SK-N-SH treated with all-trans-retinoic acid at 6 μM for 48 hours (cell line): ENCODE measurements around the gene SLC10A3.

Experiments used
- ATAC-seq: fragments of 200-7000 bp; cut with Tn5 transposase; 3 replicates; pipeline ENCODE4 v1.9.1; 2020; ENCODE audit warnings: mild to moderate bottlenecking, moderate library complexity
- ARNTL ChIP-seq: fragments of 450-650 bp; formaldehyde crosslinking; IDR thresholded peaks from 2 replicates; pipeline ENCODE4 v1.5.0; 2020; ENCODE audit warnings: low read depth, mild to moderate bottlenecking, moderate library complexity, borderline replicate concordance
- CSDC2 ChIP-seq: fragments of 250-450 bp; sonication (Bioruptor Pico); IDR thresholded peaks from 2 replicates; pipeline ENCODE4 v1.5.0; 2020; ENCODE audit warnings: mild to moderate bottlenecking, moderate library complexity
- CSRNP3 ChIP-seq: fragments of 250-450 bp; sonication (Bioruptor Pico); IDR thresholded peaks from 2 replicates; pipeline ENCODE4 v1.5.1; 2021; ENCODE audit warnings: mild to moderate bottlenecking, moderate library complexity
- ESRRG ChIP-seq: fragments of 250-450 bp; sonication (Bioruptor Pico); IDR thresholded peaks from 2 replicates; pipeline ENCODE4 v1.6.1; 2021; ENCODE audit warnings: mild to moderate bottlenecking
- GLIS3 ChIP-seq: fragments of 250-450 bp; sonication (Bioruptor Pico); IDR thresholded peaks from 2 replicates; pipeline ENCODE4 v1.5.0; 2020; ENCODE audit warnings: mild to moderate bottlenecking, moderate library complexity
- ISL1 ChIP-seq: fragments of 250-450 bp; sonication (Bioruptor Pico); IDR thresholded peaks from 2 replicates; pipeline ENCODE4 v2.1.2; 2022; ENCODE audit warnings: mild to moderate bottlenecking, moderate library complexity
- OSR1 ChIP-seq: fragments of 250-450 bp; sonication (Bioruptor Pico); IDR thresholded peaks from 2 replicates; pipeline ENCODE4 v1.8.0; 2022; ENCODE audit warnings: moderate library complexity, mild to moderate bottlenecking, inconsistent platforms
- RARB ChIP-seq: fragments of 250-450 bp; sonication (Bioruptor Pico); IDR thresholded peaks from 2 replicates; pipeline ENCODE4 v1.8.0; 2021; ENCODE audit warnings: mild to moderate bottlenecking, moderate library complexity
- SNAI2 ChIP-seq: fragments of 250-450 bp; sonication (Bioruptor Pico); IDR thresholded peaks from 2 replicates; pipeline ENCODE4 v1.5.0; 2020; ENCODE audit warnings: mild to moderate bottlenecking, moderate library complexity
- TCF4 ChIP-seq: fragments of 250-450 bp; sonication (Bioruptor Pico); IDR thresholded peaks from 2 replicates; pipeline ENCODE4 v1.8.0; 2021; ENCODE audit warnings: mild to moderate bottlenecking, moderate library complexity, borderline replicate concordance
- TOX ChIP-seq: fragments of 250-450 bp; sonication (Bioruptor Pico); IDR thresholded peaks from 2 replicates; pipeline ENCODE4 v1.8.0; 2021; ENCODE audit warnings: mild to moderate bottlenecking, moderate library complexity, borderline replicate concordance
- TSHZ2 ChIP-seq: fragments of 250-450 bp; sonication (Bioruptor Pico); IDR thresholded peaks from 2 replicates; pipeline ENCODE4 v1.5.0; 2020; ENCODE audit warnings: mild to moderate bottlenecking, moderate library complexity
- ZC3H10 ChIP-seq: fragments of 250-450 bp; sonication (Bioruptor Pico); IDR thresholded peaks from 2 replicates; pipeline ENCODE4 v1.5.1; 2021; ENCODE audit warnings: mild to moderate bottlenecking, moderate library complexity
- ZFP3 ChIP-seq: fragments of 250-450 bp; sonication (Bioruptor Pico); IDR thresholded peaks from 2 replicates; pipeline ENCODE4 v1.5.0; 2020; ENCODE audit warnings: mild to moderate bottlenecking, moderate library complexity
- ZFP30 ChIP-seq: fragments of 450-650 bp; formaldehyde crosslinking; IDR thresholded peaks from 2 replicates; pipeline ENCODE4 v1.5.0; 2022; ENCODE audit warnings: mild to moderate bottlenecking, moderate library complexity
- ZNF565 ChIP-seq: fragments of 450-650 bp; formaldehyde crosslinking; conservative IDR thresholded peaks from 2 replicates; pipeline ENCODE4 v1.5.0; 2020; ENCODE audit warnings: low read depth, mild to moderate bottlenecking, moderate library complexity
- ZNF70 ChIP-seq: fragments of 450-650 bp; formaldehyde crosslinking; IDR thresholded peaks from 2 replicates; pipeline ENCODE4 v1.5.0; 2020; ENCODE audit warnings: mild to moderate bottlenecking, moderate library complexity
- ZNF8 ChIP-seq: fragments of 450-650 bp; formaldehyde crosslinking; IDR thresholded peaks from 2 replicates; pipeline ENCODE4 v1.5.0; 2020; ENCODE audit warnings: mild to moderate bottlenecking, moderate library complexity
- TF ChIP-seq, protein P1 (sequence below): fragments of 250-450 bp; sonication (Bioruptor Pico); IDR thresholded peaks from 2 replicates; pipeline ENCODE4 v1.5.1; 2020; ENCODE audit warnings: low read depth, mild to moderate bottlenecking, moderate library complexity
- TF ChIP-seq, protein P2 (sequence below): fragments of 250-450 bp; sonication (Bioruptor Pico); IDR thresholded peaks from 2 replicates; pipeline ENCODE4 v1.8.0; 2021; ENCODE audit warnings: low read depth, mild to moderate bottlenecking, moderate library complexity, borderline replicate concordance
- TF ChIP-seq, protein P3 (sequence below): fragments of 250-450 bp; sonication (Bioruptor Pico); IDR thresholded peaks from 2 replicates; pipeline ENCODE4 v1.8.0; 2020; ENCODE audit warnings: mild to moderate bottlenecking, moderate library complexity, borderline replicate concordance

SLC10A3 gene

DNA sequence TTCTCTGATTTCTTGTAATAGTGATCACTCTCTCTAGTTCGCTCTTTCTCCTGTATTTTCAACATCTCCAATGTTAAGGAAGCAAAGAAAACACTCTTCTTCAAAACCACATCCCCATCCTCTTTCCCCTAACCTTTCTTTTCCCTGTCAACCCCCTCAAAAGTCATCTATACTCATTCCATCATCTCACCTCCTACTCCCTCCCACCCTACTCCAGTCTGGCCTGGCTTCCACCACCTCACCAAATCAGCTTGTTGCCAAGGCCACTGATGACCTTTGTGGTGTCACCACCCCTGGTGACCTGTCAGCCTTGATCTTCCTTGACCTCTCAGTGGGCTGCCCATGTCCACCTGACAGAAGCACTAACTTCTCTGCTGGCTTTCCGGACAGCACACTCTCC is 23.3 kb upstream of the SLC10A3 start:
- ATAC-seq: no peak
- TF ChIP-seq ZC3H10 (no peak), ARNTL (CRISPR knock-in tag) (no peak), ISL1 (CRISPR knock-in tag) (no peak)
- TF ChIP-seq, protein P1, sequence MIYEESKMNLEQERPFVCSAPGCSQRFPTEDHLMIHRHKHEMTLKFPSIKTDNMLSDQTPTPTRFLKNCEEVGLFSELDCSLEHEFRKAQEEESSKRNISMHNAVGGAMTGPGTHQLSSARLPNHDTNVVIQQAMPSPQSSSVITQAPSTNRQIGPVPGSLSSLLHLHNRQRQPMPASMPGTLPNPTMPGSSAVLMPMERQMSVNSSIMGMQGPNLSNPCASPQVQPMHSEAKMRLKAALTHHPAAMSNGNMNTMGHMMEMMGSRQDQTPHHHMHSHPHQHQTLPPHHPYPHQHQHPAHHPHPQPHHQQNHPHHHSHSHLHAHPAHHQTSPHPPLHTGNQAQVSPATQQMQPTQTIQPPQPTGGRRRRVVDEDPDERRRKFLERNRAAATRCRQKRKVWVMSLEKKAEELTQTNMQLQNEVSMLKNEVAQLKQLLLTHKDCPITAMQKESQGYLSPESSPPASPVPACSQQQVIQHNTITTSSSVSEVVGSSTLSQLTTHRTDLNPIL (CRISPR knock-in tag): no peak

DNA sequence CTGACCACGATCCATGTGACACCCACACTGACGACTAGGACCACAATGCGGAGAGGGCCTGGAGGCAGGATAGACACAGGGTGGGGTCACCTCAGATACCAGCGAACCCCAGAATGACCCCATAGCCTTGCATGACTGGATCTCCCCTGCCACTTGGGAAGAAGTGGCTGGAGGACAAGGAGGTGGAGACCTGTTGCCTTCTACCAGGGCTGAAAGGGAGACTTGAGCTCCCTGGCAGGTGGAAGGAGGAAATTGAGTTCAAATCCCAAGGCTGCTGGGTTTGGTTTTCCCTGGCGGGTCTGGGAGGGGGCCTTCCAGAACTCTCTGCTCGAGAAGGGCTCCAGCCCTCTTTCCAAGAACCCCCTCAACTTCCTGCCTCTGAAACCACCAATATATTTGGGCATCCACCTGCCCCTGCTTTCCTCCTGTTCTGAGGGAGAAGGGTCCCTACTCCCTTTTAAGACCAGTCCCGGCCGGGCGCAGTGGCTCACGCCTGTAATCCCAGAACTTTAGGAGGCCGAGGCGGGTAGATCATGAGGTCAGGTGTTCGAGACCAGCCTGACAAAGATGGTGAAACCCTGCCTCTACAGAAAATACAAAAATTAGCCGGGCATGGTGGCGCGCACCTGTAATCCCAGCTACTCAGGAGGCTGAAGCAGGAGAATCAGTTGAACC is 22.6 kb upstream of the SLC10A3 start:
- ATAC-seq: no peak
- TF ChIP-seq ZFP3 (CRISPR knock-in tag): no peak
- no peak for TF ChIP-seq ARNTL (CRISPR knock-in tag)
- TF ChIP-seq CSDC2 (CRISPR knock-in tag): no peak
- no peak for TF ChIP-seq ZNF8
- no peak for TF ChIP-seq ZFP30 (CRISPR knock-in tag)
- TF ChIP-seq ZNF565: no peak
- TF ChIP-seq CSRNP3 (CRISPR knock-in tag): no peak
- TF ChIP-seq TOX (CRISPR knock-in tag): no peak
- TF ChIP-seq SNAI2: no peak
- no peak for TF ChIP-seq ZNF70 (CRISPR knock-in tag)
- TF ChIP-seq, protein P2, sequence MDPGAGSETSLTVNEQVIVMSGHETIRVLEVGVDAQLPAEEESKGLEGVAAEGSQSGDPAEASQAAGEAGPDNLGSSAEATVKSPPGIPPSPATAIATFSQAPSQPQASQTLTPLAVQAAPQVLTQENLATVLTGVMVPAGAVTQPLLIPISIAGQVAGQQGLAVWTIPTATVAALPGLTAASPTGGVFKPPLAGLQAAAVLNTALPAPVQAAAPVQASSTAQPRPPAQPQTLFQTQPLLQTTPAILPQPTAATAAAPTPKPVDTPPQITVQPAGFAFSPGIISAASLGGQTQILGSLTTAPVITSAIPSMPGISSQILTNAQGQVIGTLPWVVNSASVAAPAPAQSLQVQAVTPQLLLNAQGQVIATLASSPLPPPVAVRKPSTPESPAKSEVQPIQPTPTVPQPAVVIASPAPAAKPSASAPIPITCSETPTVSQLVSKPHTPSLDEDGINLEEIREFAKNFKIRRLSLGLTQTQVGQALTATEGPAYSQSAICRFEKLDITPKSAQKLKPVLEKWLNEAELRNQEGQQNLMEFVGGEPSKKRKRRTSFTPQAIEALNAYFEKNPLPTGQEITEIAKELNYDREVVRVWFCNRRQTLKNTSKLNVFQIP (CRISPR knock-in tag): no peak
- TF ChIP-seq ZC3H10: no peak
- no peak for TF ChIP-seq TCF4 (CRISPR knock-in tag)
- TF ChIP-seq, protein P3, sequence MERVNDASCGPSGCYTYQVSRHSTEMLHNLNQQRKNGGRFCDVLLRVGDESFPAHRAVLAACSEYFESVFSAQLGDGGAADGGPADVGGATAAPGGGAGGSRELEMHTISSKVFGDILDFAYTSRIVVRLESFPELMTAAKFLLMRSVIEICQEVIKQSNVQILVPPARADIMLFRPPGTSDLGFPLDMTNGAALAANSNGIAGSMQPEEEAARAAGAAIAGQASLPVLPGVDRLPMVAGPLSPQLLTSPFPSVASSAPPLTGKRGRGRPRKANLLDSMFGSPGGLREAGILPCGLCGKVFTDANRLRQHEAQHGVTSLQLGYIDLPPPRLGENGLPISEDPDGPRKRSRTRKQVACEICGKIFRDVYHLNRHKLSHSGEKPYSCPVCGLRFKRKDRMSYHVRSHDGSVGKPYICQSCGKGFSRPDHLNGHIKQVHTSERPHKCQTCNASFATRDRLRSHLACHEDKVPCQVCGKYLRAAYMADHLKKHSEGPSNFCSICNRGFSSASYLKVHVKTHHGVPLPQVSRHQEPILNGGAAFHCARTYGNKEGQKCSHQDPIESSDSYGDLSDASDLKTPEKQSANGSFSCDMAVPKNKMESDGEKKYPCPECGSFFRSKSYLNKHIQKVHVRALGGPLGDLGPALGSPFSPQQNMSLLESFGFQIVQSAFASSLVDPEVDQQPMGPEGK (CRISPR knock-in tag): no peak
- TF ChIP-seq ESRRG: no peak
- no peak for TF ChIP-seq ISL1 (CRISPR knock-in tag)
- no peak for TF ChIP-seq RARB (CRISPR knock-in tag)
- no peak for TF ChIP-seq OSR1 (CRISPR knock-in tag)
- TF ChIP-seq, protein P1 (CRISPR knock-in tag): no peak
- TF ChIP-seq, all 23 proteins: peak for 0

DNA sequence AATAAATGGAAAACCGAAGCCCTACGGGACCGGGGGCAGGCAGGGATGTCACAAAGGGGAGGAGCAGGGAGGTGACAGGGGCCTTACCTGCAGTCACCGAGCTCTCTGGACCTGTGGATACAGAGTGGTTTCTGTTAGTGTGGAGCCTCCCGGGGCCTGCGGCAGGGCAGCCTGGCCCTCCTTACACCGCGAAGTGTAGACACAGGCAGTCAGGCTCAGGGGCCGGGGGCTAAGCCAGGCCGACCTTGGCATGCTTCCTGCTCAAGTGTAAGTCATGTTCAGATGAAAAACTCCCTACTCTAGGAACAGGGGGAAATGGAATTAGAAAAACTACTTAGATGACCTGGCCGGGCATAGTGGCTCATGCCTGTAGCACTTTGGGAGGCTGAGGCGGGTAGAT is 21.3 kb upstream of the SLC10A3 start:
- no peak for ATAC-seq
- no peak for TF ChIP-seq TCF4 (CRISPR knock-in tag)
- TF ChIP-seq OSR1 (CRISPR knock-in tag): no peak
- TF ChIP-seq RARB (CRISPR knock-in tag): no peak
- TF ChIP-seq TSHZ2 (CRISPR knock-in tag): no peak
- TF ChIP-seq, protein P3 (CRISPR knock-in tag): no peak
- TF ChIP-seq, protein P2 (CRISPR knock-in tag): no peak
- TF ChIP-seq ZNF565: no peak
- TF ChIP-seq ISL1 (CRISPR knock-in tag): no peak
- TF ChIP-seq, protein P1 (CRISPR knock-in tag): no peak
- TF ChIP-seq GLIS3 (CRISPR knock-in tag): no peak
- TF ChIP-seq ZNF8: no peak
- TF ChIP-seq TOX (CRISPR knock-in tag): no peak
